ENCODE results near the gene PTPN21.

GRCh38 chr14:88426271-88426670 lies 128.5 kb downstream of the PTPN21 start:
- TF ChIP-seq YY1 (IDR thresholded peaks at IDR 0.05; ENCODE audit: insufficient read depth, insufficient read length): no peak
- TF ChIP-seq ZNF274 (IDR thresholded peaks at IDR 0.05; ENCODE audit: low read depth, low read length): no peak
